ENCODE measurements around the gene TMEM150C. TPM values are rescaled to one million over a fixed set of nuclear protein-coding genes. Genes with fewer than 3 reads are reported as not detected.

TMEM150C gene
- total and polyA plus RNA-seq, 9 donors = 13.5 to 48.8 (median 31.4) TPM

GRCh38 chr4:82489076-82489475, 72.7 kb downstream of the TMEM150C start:
- Histone ChIP-seq H3K4me1 (ENCODE audit: insufficient read depth) (peaks cover 2% of the 10 kb centered on the region), H3K9me3 (no peaks in the 10 kb centered on the region), H3K36me3 (no peaks in the 10 kb centered on the region), H3K27me3 (no peaks in the 10 kb centered on the region), H3K4me3 (no peak overlapping the region), H3K27ac (no peak overlapping the region)
- intact Hi-C loops (cut with DNase I) = no loop called here
- WGBS, 3 donors = 94 to 97% (median 96%) methylated on average over 1 of the region's 1 CpG
- DNase-seq = no peak
- TF ChIP-seq CTCF (IDR thresholded peaks at IDR 0.05) (no peak), POLR2A (IDR thresholded peaks at IDR 0.05) (no peak), EP300 (IDR thresholded peaks at IDR 0.05) (no peak)

GRCh38 chr4:82484996-82485783, 76.6 kb downstream of the TMEM150C start:
- Histone ChIP-seq H3K4me1 (ENCODE audit: insufficient read depth) (peaks cover 2% of the 10 kb centered on the region), H3K9me3 (no peaks in the 10 kb centered on the region), H3K4me3 (no peak overlapping the region), H3K27me3 (no peaks in the 10 kb centered on the region), H3K36me3 (no peaks in the 10 kb centered on the region), H3K27ac (no peak overlapping the region)
- no peak for TF ChIP-seq POLR2A (IDR thresholded peaks at IDR 0.05)
- TF ChIP-seq EP300 (IDR thresholded peaks at IDR 0.05) = no peak
- no peak for TF ChIP-seq CTCF (IDR thresholded peaks at IDR 0.05)
- DNase-seq = no peak
- 84 to 85% (median 84%) methylated on average over 14 of the region's 14 CpGs for WGBS, 3 donors
- intact Hi-C loops (cut with DNase I) = no loop called here

- intact Hi-C loops (cut with DNase I) = no loop called here
- Histone ChIP-seq H3K27ac (no peak overlapping the region), H3K4me3 (no peak overlapping the region), H3K9me3 (no peaks in the 10 kb centered on the region), H3K27me3 (no peaks in the 10 kb centered on the region), H3K36me3 (no peaks in the 10 kb centered on the region), H3K4me1 (ENCODE audit: insufficient read depth) (no peaks in the 10 kb centered on the region)
- no peak for DNase-seq
- no peak for TF ChIP-seq EP300 (IDR thresholded peaks at IDR 0.05)
- TF ChIP-seq CTCF (IDR thresholded peaks at IDR 0.05) = no peak
- TF ChIP-seq POLR2A (IDR thresholded peaks at IDR 0.05) = no peak
- WGBS, 3 donors = 83 to 91% (median 86%) methylated on average over 6 of the region's 6 CpGs
Measured at GRCh38 chr4:82482387-82482786, 79.4 kb downstream of the TMEM150C start.

DNA sequence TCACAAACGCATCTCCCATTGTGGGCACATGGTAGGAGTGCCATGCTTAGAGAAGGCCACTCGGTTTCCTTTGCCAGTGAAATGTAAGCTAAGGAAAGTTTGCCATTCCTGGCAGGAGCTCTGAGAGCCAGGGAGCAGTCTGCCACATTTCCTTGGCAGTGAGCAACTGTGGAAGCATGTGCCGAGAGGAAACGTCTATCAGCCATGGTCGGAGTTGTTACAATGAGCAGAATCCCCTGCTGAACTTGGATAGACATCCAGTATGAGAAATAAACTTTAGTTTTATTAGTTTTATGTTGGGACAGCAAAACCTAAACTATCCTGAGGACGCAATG, 80.3 kb downstream of the TMEM150C start:
- 81 to 88% (median 87%) methylated on average over 6 of the region's 6 CpGs for WGBS, 3 donors
- Histone ChIP-seq H3K4me1 (ENCODE audit: insufficient read depth) (no peaks in the 10 kb centered on the region), H3K9me3 (no peaks in the 10 kb centered on the region), H3K27ac (no peak overlapping the region), H3K36me3 (no peaks in the 10 kb centered on the region), H3K27me3 (no peaks in the 10 kb centered on the region), H3K4me3 (no peak overlapping the region)
- TF ChIP-seq CTCF (IDR thresholded peaks at IDR 0.05) (no peak), EP300 (IDR thresholded peaks at IDR 0.05) (no peak), POLR2A (IDR thresholded peaks at IDR 0.05) (no peak)
- intact Hi-C loops (cut with DNase I) = no loop called here
- no peak for DNase-seq
